WTC11 (cell line): ENCODE data around the gene OMD.

Source experiments
- CBFB ChIP-seq: sonication (generic); formaldehyde crosslinking; IDR thresholded peaks from 2 replicates; pipeline ENCODE4 v1.8.1; 2022; ENCODE audit warnings: mild to moderate bottlenecking, low read depth, missing genetic modification reagents
- IRF2 ChIP-seq: sonication (generic); formaldehyde crosslinking; IDR thresholded peaks from 2 replicates; pipeline ENCODE4 v1.8.0; 2022; ENCODE audit warnings: low read depth, missing genetic modification reagents, borderline replicate concordance
- TF ChIP-seq, protein P1 (sequence below): fragments of 200-600 bp; IDR thresholded peaks from 2 replicates; pipeline ENCODE4 v1.8.0; 2022; ENCODE audit warnings: antibody characterized with exemption
- TF ChIP-seq, protein P2 (sequence below): sonication (generic); formaldehyde crosslinking; conservative IDR thresholded peaks from 2 replicates; pipeline ENCODE4 v1.8.1; 2022; ENCODE audit warnings: mild to moderate bottlenecking, missing genetic modification reagents
- TF ChIP-seq, protein P3 (sequence below): fragments of 250-450 bp; sonication (Bioruptor Pico); IDR thresholded peaks from 2 replicates; pipeline ENCODE4 v1.8.0; 2021; ENCODE audit warnings: mild to moderate bottlenecking
- TF ChIP-seq, protein P4 (sequence below): sonication (generic); formaldehyde crosslinking; IDR thresholded peaks from 2 replicates; pipeline ENCODE4 v1.8.1; 2022; ENCODE audit warnings: low read depth, mild to moderate bottlenecking, moderate library complexity, missing genetic modification reagents, borderline replicate concordance
- TF ChIP-seq, protein P5 (sequence below): sonication (generic); formaldehyde crosslinking; conservative IDR thresholded peaks from 2 replicates; pipeline ENCODE4 v1.8.1; 2023; ENCODE audit warnings: mild to moderate bottlenecking, low read depth, missing genetic modification reagents, moderate library complexity

DNA sequence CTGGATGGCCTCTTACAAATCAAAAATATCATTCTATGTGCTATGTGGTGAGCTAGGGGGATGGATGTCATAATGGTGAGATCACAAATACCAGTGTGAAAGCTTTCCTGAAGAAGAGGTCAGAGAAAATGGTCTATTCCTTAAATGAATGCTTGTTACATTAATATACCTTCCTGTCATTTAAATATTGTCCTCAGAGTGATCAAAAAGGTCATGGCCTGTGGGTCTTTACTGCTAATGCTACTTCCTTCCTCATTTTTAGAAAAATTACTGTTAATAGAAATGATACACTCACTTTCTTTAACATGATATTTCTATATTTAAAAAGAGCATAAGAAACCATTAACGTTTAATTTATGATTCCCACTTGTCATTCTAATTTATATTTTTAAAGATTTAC is 9.7 kb downstream of the OMD start:
- TF ChIP-seq, protein P1, sequence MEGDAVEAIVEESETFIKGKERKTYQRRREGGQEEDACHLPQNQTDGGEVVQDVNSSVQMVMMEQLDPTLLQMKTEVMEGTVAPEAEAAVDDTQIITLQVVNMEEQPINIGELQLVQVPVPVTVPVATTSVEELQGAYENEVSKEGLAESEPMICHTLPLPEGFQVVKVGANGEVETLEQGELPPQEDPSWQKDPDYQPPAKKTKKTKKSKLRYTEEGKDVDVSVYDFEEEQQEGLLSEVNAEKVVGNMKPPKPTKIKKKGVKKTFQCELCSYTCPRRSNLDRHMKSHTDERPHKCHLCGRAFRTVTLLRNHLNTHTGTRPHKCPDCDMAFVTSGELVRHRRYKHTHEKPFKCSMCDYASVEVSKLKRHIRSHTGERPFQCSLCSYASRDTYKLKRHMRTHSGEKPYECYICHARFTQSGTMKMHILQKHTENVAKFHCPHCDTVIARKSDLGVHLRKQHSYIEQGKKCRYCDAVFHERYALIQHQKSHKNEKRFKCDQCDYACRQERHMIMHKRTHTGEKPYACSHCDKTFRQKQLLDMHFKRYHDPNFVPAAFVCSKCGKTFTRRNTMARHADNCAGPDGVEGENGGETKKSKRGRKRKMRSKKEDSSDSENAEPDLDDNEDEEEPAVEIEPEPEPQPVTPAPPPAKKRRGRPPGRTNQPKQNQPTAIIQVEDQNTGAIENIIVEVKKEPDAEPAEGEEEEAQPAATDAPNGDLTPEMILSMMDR = no peak
- TF ChIP-seq, protein P2, sequence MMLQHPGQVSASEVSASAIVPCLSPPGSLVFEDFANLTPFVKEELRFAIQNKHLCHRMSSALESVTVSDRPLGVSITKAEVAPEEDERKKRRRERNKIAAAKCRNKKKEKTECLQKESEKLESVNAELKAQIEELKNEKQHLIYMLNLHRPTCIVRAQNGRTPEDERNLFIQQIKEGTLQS (CRISPR knock-in tag) = no peak
- TF ChIP-seq, protein P3, sequence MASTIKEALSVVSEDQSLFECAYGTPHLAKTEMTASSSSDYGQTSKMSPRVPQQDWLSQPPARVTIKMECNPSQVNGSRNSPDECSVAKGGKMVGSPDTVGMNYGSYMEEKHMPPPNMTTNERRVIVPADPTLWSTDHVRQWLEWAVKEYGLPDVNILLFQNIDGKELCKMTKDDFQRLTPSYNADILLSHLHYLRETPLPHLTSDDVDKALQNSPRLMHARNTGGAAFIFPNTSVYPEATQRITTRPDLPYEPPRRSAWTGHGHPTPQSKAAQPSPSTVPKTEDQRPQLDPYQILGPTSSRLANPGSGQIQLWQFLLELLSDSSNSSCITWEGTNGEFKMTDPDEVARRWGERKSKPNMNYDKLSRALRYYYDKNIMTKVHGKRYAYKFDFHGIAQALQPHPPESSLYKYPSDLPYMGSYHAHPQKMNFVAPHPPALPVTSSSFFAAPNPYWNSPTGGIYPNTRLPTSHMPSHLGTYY = no peak
- TF ChIP-seq, protein P4, sequence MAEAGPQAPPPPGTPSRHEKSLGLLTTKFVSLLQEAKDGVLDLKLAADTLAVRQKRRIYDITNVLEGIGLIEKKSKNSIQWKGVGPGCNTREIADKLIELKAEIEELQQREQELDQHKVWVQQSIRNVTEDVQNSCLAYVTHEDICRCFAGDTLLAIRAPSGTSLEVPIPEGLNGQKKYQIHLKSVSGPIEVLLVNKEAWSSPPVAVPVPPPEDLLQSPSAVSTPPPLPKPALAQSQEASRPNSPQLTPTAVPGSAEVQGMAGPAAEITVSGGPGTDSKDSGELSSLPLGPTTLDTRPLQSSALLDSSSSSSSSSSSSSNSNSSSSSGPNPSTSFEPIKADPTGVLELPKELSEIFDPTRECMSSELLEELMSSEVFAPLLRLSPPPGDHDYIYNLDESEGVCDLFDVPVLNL (CRISPR knock-in tag) = no peak
- TF ChIP-seq CBFB (CRISPR knock-in tag) (no peak), IRF2 (no peak)
- TF ChIP-seq, protein P5, sequence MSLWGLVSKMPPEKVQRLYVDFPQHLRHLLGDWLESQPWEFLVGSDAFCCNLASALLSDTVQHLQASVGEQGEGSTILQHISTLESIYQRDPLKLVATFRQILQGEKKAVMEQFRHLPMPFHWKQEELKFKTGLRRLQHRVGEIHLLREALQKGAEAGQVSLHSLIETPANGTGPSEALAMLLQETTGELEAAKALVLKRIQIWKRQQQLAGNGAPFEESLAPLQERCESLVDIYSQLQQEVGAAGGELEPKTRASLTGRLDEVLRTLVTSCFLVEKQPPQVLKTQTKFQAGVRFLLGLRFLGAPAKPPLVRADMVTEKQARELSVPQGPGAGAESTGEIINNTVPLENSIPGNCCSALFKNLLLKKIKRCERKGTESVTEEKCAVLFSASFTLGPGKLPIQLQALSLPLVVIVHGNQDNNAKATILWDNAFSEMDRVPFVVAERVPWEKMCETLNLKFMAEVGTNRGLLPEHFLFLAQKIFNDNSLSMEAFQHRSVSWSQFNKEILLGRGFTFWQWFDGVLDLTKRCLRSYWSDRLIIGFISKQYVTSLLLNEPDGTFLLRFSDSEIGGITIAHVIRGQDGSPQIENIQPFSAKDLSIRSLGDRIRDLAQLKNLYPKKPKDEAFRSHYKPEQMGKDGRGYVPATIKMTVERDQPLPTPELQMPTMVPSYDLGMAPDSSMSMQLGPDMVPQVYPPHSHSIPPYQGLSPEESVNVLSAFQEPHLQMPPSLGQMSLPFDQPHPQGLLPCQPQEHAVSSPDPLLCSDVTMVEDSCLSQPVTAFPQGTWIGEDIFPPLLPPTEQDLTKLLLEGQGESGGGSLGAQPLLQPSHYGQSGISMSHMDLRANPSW = no peak
